SU-DHL-6 (cell line): ENCODE results near the gene SDK2.
"Not testable (repeated sequence)": the region's sequence is repeated elsewhere in the genome, so short reads cannot be mapped to it uniquely, and the experiment has no call there.

Experiments used
- H2AFZ ChIP-seq: fragments of 200-600 bp; sonication (generic); 2 replicates; pipeline ENCODE4 v1.6.1; 2014; ENCODE audit warnings: low read depth, mild to moderate bottlenecking, moderate library complexity, mixed read lengths, antibody characterized with exemption, low read length; ENCODE audit not compliant: severe bottlenecking
- H3F3A ChIP-seq: fragments of 200-600 bp; shearing (Covaris generic); 2 replicates; pipeline ENCODE4 v1.6.0; 2016; ENCODE audit warnings: antibody characterized with exemption, mild to moderate bottlenecking; ENCODE audit not compliant: insufficient read depth
- H3K27ac ChIP-seq: fragments of 200-600 bp; sonication (generic); 2 replicates; pipeline ENCODE4 v1.5.1; 2016; ENCODE audit warnings: low read depth, mild to moderate bottlenecking, low read length, moderate library complexity, mixed read lengths
- H3K27me3 ChIP-seq: fragments of 200-600 bp; sonication (generic), shearing (Covaris generic); 2 replicates; pipeline ENCODE4 v1.6.0; 2014; ENCODE audit warnings: mild to moderate bottlenecking, low read length
- H3K36me3 ChIP-seq: fragments of 200-600 bp; sonication (generic); 2 replicates; pipeline ENCODE4 v1.6.1; 2014; ENCODE audit warnings: mild to moderate bottlenecking, low read length, mixed read lengths
- H3K4me2 ChIP-seq: fragments of 300-600, 200-600 bp; shearing (Covaris generic), sonication (generic); 2 replicates; pipeline ENCODE4 v1.6.0; 2014; ENCODE audit warnings: low read length, low read depth, mild to moderate bottlenecking; ENCODE audit not compliant: poor library complexity, severe bottlenecking
- H3K4me3 ChIP-seq: fragments of 200-600 bp; sonication (generic); 2 replicates; pipeline ENCODE4 v1.5.1; 2014; ENCODE audit warnings: antibody characterized with exemption, low read length, mild to moderate bottlenecking, mixed read lengths; ENCODE audit not compliant: insufficient read depth, poor library complexity, severe bottlenecking
- H3K79me2 ChIP-seq: fragments of 200-600 bp; sonication (generic); 2 replicates; pipeline ENCODE4 v1.6.1; 2014; ENCODE audit warnings: mild to moderate bottlenecking, low read length, moderate library complexity; ENCODE audit not compliant: insufficient read depth
- H3K9ac ChIP-seq: fragments of 200-600 bp; sonication (generic); 2 replicates; pipeline ENCODE4 v1.7.0; 2014; ENCODE audit warnings: mild to moderate bottlenecking, low read length
- H3K9me2 ChIP-seq: fragments of 200-600 bp; sonication (generic); replicated peaks from 2 replicates; pipeline ENCODE4 v1.6.1; 2014; ENCODE audit warnings: low read length; ENCODE audit not compliant: insufficient read depth
- H3K9me3 ChIP-seq: fragments of 200-600 bp; sonication (generic); 2 replicates; pipeline ENCODE4 v1.6.1; 2014; ENCODE audit warnings: low read length, mixed read lengths; ENCODE audit not compliant: insufficient read depth
- H4K20me1 ChIP-seq: fragments of 200-600 bp; sonication (generic); 2 replicates; pipeline ENCODE4 v1.6.1; 2014; ENCODE audit warnings: low read depth, mild to moderate bottlenecking, antibody characterized with exemption, low read length, moderate library complexity, mixed read lengths
- CTCF ChIP-seq: fragments of 200-600 bp; sonication (generic); IDR thresholded peaks from one replicate; pipeline ENCODE4 v1.5.1; 2017; ENCODE audit warnings: antibody characterized with exemption, mild to moderate bottlenecking, low read length, moderate library complexity; ENCODE audit not compliant: insufficient read depth, poor library complexity, severe bottlenecking
- EZH2phosphoT487 ChIP-seq: fragments of 200-600 bp; sonication (generic), shearing (Covaris generic); conservative IDR thresholded peaks from 2 replicates; pipeline ENCODE4 v1.6.1; 2018; ENCODE audit warnings: mild to moderate bottlenecking, antibody characterized with exemption, low read length, moderate library complexity, mixed read lengths

Gene SDK2

GRCh38 chr17:73313526-73314127 is 330.6 kb downstream of the SDK2 start:
- Histone ChIP-seq H3K4me2 (no peak overlapping the region), H3K36me3 (no peaks in the 10 kb centered on the region), H2AFZ (no peak overlapping the region), H3K9me3 (no peaks in the 10 kb centered on the region), H4K20me1 (no peaks in the 10 kb centered on the region), H3K9me2 (no peaks in the 10 kb centered on the region), H3K9ac (no peak overlapping the region), H3F3A (no peaks in the 10 kb centered on the region), H3K4me3 (no peak overlapping the region), H3K79me2 (no peaks in the 10 kb centered on the region), H3K27ac (no peak overlapping the region), H3K27me3 (no peaks in the 10 kb centered on the region)
- no peak for TF ChIP-seq CTCF
- TF ChIP-seq EZH2phosphoT487 = no peak

DNA sequence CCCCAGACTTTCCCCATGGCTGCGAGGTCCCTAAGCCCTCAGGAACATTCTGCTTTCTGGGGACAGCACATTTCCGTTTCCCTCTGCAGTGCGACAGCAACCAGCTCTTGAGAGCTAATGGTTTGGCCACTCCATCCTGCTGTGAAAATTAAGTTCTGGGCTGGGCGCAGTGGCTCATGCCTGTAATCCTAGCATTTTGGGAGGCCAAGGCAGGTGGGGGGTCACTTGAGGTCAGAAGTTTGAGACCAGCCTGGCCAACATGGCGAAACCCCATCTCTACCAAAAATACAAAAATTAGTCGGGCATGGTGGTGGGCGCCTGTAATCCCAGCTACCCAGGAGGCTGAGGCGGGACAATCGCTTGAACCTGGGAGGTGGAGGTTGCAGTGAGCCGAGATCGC is 331.4 kb downstream of the SDK2 start:
- not testable (repeated sequence) for H3K79me2 ChIP-seq, H3K27ac ChIP-seq, H3K9me3 ChIP-seq, H3K27me3 ChIP-seq, H2AFZ ChIP-seq, H3K9me2 ChIP-seq, H3F3A ChIP-seq, H3K4me3 ChIP-seq, H3K9ac ChIP-seq, H3K4me2 ChIP-seq, H4K20me1 ChIP-seq, H3K36me3 ChIP-seq

- TF ChIP-seq EZH2phosphoT487 = no peak
- no peak for TF ChIP-seq CTCF
- H3K27me3 ChIP-seq = no peaks in the 10 kb centered on the region
- peak within 1 kb of the TSS; percentile 76 for H2AFZ ChIP-seq
- H4K20me1 ChIP-seq = no peaks in the 10 kb centered on the region
- H3K79me2 ChIP-seq = no peaks in the 10 kb centered on the region
- H3F3A ChIP-seq = no peaks in the 10 kb centered on the region
- H3K36me3 ChIP-seq = no peaks in the 10 kb centered on the region
- H3K27ac ChIP-seq = no peak within 1 kb of the TSS
- peak within 1 kb of the TSS; percentile 61 for H3K4me2 ChIP-seq
- no peaks in the 10 kb centered on the region for H3K9me2 ChIP-seq
- H3K9me3 ChIP-seq = no peaks in the 10 kb centered on the region
- peak within 1 kb of the TSS; percentile 42 for H3K4me3 ChIP-seq
- peak within 1 kb of the TSS; percentile 35; the same call in 1 of the 2 replicates for H3K9ac ChIP-seq
These were observed 332.2 kb downstream of the SDK2 start, which contains the start of gene CDC42EP4 for GRCh38 chr17:73311781-73312641. TSS of gene CDC42EP4 (minus strand) at chr17:73312001. CDS start at chr17:73286500, 25,501 bp downstream.

- Histone ChIP-seq H3K36me3 (no peaks in the 10 kb centered on the region), H2AFZ (peak overlapping the region; percentile 34), H3K79me2 (no peaks in the 10 kb centered on the region), H3K9me3 (no peaks in the 10 kb centered on the region), H3K27ac (no peak overlapping the region), H3K9me2 (no peaks in the 10 kb centered on the region), H3K4me2 (peak overlapping the region; percentile 61), H3F3A (no peaks in the 10 kb centered on the region), H4K20me1 (no peaks in the 10 kb centered on the region), H3K9ac (peak overlapping the region; percentile 24; the same call in 1 of the 2 replicates), H3K27me3 (no peaks in the 10 kb centered on the region), H3K4me3 (peak overlapping the region; percentile 42)
- no peak for TF ChIP-seq EZH2phosphoT487
- no peak for TF ChIP-seq CTCF
These were observed 332.8 kb downstream of the SDK2 start for GRCh38 chr17:73311428-73311780.
